Urothelium cell line (cell line): ENCODE results near the gene GABRB1.
A peak's percentile ranks its signal among the peaks of the same experiment; 100 is the strongest.

Source experiments
- DNase-seq: peaks from one replicate; pipeline ENCODE4 v3.0.0; 2011; ENCODE audit warnings: low spot score, mixed read lengths
- FAIRE-seq: peaks from 2 replicates; lab custom pipeline; 2011; peaks lifted over from hg19 to GRCh38; lab: Jason Lieb, UNC

The GABRB1 gene

DNA sequence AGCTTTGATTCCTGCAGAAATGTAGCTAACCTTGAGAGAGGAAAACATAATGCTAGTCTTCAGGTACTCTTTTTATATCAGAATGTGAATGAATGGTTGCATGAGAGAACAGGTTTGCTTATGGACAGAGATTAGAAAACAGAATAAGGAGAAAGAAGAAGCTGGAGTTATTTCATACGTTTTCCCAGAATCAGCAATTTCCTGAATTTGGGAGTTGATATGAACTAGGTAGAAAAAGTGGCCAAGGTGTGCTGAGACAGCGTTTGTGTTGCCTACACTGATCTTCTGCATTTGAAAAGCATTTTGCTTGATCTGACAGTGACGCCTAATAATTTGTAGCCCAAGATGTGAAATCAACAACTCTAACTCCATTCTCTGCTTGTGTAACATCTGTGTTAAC lies 12.5 kb downstream of the GABRB1 start:
- DNase-seq, result no peak
- FAIRE-seq, result no peak

DNA sequence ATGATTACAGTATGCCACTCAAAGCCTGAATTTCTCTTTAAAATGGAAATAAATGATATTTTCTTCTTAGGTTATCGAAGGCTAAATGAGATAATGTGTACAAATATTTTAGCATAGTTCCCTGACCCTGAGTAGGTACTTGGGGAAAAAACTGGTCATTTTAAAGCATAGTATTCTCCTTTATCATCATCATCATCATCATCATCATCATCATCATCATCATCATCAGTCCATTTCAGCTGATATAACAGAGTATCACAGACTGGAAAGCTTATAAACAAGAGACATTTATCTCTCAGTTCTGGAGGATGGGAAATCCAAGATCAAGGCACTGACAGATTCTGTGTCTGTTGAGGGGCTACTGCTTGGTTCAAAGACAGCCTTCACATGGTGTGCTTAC lies 13.9 kb downstream of the GABRB1 start:
- DNase-seq, result no peak
- FAIRE-seq, result no peak

DNA sequence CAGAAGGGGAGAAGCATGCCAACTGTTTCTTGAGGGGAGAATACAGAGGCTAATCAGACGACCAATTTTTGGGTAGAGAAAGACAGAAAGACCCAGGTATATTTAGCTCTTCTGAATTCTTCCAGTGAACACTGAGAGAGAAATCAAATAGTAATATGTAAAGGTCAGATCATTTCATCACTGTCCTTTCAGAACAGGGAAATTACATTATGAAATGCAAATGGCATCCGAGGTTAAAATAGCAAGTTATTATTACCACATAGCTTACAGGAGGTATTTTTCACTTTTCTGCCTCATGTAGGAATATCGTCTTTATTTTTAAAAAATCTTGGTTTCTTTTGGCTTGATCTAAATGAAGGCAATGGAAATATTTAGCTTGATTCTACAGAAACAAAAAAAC lies 18.0 kb downstream of the GABRB1 start:
- no peak for DNase-seq
- no peak for FAIRE-seq

DNA sequence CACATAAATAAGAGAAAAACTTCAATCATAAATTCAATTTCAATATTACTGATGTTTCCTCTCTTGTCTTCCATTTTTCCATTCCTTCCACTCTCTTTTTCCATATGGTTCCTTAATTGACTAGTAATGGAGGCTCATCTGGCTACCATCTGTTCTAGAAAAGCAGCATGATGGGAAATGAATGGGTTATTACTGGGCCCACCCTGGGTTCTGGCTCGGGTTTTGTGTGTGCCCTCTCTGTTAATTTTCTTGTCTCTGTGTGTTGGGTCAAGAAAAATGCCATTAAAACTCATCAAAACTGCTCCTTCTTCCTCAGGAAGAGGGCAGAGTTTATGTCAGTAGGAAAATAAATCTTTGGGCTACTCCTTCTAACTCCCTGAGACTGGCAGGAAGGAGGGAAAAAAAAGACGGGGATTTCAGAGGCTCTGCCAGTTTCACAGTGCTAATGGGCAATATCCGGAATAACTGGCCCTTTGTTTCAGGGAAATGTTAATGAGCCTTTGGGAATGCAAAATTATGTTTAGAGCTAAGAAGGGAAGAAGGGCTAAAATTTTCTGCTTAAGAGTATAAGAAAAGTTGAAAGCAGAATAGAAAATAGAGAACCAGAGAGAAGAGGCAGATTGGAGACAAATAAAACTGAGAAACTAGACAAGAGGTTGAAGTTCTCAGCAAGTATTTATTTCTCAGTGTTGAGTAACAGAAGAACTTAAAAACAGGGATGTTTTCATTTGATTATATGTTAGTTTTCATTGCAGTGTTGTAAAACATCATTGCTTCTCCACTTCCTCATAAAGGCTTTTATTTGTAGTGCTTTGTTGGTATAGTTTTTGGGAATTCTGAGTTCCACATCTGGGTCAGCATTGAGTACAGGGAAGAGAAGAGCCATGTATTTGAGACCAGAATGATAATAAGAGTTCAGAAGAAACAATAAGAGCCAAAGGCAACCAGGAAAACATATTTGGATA lies 19.7 kb downstream of the GABRB1 start:
- FAIRE-seq (no peak), DNase-seq (no peak)

DNA sequence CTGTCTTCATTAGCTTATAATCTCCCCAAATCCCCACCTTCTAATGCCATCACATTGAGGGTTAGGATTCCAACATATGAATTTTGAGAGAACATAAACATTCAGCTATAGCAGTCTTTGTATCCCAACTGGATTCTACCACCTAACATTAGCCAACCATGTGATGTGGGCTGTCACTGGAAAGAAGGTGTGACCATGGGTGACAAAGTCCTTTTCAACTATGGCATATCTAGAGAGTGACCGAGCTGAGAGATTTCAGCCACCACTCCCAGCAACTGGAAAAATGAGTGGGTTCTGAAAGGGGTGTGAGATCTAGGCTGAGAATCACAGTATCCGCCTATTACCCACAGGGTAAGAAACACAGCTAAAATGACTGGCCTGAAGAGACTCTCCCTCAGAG lies 22.1 kb downstream of the GABRB1 start:
- no peak for FAIRE-seq
- DNase-seq, result no peak

DNA sequence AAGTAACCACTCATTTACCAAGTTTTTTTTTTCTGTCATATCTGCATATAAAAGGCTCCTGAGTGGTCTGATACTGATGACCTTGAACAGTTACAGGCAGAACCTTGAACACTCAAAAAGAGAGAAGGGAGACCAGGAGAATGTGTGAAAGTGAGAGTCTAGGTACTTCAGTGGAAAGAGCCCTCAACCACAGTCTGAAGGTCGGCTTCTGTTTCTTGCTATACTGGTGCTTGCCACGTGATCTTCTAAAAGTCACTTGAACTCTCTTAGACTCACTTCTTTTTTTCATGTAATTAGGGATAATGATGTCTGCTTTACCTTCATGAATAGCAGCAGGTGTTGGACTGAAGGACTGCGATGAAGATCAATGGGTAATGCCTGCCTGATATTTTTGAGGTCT lies 22.8 kb downstream of the GABRB1 start:
- no peak for DNase-seq
- no peak for FAIRE-seq

DNA sequence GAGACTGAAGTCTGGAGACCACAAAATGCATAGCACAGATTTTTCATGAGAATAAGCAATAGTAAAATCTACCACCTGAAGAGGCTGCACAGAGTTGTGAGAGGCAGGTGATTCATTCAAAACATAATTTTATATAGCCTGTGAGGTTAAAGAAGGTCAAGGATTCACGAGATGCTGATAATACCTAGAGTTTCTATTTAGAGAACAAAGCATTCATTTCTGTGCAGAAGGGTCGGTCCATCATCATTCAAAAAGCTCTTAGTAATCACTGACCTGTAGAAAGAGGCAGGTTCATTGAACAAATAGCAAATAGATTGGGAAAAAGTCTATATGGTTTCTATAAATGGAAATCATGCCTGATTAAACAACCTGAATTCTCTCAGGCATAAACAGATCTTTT lies 26.6 kb downstream of the GABRB1 start:
- FAIRE-seq, result no peak
- no peak for DNase-seq

DNA sequence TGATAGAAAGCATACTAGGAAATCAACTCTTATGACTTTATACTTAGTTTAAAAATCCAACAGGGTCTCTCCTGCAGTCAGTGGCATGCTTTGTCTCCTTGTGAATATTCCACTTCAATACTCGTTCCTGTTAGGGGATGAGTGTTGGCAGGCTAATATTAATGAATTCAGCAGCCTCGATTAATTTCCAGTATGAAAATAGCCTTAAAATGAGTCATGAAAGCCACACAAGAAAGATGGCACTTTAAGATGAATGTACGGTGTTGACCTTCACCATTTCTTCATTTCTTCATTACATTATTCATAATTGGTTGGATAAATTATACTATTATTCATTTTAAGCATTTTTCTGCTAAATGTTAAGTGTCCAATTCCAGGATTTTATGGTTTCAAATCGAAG lies 29.2 kb downstream of the GABRB1 start:
- FAIRE-seq, result no peak
- DNase-seq, result no peak

DNA sequence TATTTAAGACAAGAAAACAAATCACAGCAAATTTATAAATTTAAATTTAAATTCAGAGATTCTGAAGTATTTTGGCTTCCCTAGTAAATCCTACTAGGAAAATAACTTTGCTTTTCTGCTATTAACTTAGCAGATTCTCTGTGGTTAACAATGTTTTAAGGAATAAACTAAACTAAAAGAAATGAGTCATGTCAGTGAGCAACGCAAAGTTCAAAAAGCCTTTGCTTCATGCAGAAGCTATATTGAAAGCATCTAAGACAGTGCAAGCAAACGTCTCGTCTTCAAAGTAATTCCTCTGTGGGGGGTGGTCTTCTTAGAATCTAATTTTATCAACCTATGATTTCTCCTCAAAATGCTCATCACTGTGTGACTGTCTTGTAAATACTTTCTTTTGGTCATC lies 30.1 kb downstream of the GABRB1 start:
- DNase-seq (no peak), FAIRE-seq (no peak)

DNA sequence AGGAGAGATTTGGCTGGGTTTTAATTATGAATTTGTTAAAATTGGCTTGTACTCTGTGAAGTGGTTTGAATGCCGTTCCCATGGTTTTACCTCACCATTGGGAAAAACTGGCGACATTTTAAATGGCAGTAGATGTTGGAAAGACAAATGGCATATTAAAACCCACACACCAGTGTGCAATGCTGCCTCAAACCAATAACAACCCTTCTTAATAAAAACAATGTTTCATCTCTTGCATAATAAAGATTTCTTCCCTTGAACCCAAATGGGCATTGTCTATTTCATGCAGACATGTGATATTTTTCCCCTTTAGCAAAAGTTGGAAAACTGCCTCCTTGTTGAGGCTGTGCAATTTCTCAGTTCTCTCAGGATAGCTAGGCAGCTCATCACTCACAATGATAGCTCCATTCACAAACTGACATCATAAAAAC lies 33.7 kb downstream of the GABRB1 start:
- FAIRE-seq, result no peak

DNA sequence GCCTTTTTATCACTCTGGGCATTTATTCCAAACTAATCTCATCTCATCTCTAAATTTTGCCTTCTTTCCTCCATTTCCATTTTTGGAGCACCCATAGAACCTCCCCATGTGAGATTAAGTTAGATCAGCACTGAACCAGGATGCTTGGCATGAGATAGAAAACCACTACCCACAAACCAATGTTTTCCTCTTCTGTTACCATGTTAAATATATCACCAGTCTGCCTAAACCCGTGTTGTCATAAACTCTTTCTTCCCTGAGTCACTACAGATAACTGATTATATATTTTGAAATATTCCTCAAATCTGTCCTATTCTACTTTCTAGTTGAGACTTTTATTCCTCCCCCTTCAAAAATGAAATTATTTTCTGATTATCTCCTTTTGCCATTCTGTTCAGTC lies 37.6 kb downstream of the GABRB1 start:
- DNase-seq (no peak), FAIRE-seq (no peak)

More for the DNA sequence above, 33.7 kb downstream of the GABRB1 start:
- no peak for DNase-seq

DNA sequence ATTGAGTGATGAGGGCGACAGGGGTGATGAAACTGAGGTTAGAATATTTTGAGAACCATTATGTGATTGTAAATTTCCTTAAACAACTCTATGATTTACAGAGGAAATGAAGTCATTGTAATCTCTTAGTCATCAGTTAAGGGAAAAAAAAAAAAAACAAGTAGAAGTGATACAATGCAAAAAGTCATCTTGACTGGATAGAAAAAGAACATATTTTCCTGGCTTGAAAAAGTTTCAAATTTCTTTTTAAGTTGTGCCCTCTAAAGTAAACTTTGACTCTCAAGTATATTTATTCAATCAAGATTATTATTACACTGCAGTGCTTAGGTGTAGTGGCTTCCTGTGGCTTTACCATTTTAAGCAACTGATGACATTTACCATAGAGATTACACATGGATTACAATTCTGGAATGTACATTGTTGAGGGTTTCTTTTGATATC lies 40.6 kb downstream of the GABRB1 start:
- FAIRE-seq (no peak), DNase-seq (peak; percentile 27)

DNA sequence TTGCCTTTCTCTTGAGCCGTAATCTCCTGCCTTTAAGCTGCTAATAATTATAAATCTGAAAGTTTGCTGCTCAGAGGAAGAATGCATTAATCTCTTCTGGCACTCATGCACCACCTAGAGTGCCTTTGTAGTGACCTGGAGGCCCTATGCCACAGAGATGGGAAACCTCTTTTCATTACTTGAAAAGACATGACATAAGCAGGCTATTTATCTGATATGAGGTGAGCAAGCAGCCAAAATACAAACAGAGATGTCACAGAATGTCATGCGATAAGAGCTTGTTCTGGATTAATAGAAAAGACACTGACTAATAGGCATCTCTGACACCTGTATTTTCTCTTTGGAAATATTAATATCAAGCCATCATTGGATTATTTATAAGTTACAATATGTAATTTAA lies 42.3 kb downstream of the GABRB1 start:
- no peak for DNase-seq
- no peak for FAIRE-seq

DNA sequence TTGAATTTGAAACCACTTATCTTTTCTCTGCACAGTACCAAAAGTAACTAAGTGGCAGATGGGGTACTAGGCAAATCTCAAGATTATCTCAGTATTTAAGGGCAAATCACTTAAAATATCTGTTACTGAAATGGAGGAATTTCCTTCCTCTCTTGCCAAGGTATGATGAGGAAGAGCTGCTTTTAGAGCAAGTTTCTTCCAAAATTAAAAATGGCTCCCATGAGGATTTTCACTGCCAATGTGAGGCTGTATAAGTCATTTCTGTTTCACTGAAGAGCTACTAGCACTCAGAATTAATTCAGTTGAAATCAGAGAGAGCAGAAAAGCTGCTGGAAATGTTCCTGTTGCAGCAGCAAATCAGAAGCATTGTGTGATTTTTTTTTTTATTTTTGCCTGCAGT lies 43.4 kb downstream of the GABRB1 start:
- no peak for FAIRE-seq
- no peak for DNase-seq

DNA sequence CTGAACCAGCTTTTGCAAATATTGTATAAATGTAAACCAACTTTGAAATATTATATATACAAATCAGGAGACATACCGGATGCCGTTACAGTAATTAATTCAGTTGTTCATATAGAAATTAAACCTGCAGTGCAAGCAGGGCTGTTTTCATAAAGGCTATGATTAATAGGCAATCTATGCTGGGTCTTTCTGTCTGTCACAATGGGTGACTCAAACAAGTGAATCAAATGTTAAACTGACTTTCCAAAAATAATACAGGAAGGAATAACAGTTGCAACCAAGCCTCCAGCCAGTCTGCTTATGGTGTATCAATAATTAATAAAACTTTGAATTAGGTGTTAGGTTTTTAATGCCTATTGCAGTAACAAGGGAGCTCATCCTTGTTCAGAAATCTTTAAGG lies 43.9 kb downstream of the GABRB1 start:
- FAIRE-seq, result no peak
- DNase-seq, result no peak

DNA sequence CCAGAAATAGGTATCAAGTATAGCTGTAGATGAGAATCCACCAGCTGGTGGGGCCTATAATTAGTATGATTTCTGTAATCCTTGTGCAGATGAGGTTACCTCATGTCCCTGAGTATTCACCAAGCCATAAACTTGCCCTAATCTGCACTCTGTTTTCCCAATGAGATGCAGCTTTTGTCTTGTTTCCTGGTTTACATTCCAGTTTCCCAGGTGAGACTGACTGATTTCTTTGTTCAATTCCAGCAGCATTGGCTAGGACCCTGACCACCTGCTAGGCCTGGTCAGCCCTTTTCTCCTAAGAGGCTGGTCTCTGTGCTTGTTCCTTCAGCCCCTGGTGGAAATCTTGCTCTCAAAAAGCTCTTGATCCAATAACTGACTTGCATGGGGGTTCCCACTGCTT lies 44.6 kb downstream of the GABRB1 start:
- DNase-seq (no peak), FAIRE-seq (no peak)

DNA sequence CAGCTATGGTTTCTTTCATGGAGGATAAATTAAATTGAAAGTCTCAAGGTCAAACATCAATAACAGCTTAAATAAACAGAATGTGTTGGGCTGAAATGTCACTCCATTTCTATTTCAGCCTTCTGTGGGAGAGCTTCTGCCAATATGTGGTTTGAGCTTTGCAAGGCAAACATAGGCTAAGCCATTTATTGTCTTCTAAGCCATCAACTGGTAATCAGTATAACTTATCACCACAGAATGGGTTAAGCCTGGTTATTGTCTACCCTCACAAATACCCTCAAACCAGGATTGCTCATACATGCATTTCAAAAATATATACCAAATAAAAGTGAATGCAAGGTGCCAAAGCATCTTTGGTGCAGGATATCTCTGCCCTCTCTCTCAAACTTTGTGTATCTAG lies 52.7 kb downstream of the GABRB1 start:
- FAIRE-seq, result no peak
- DNase-seq, result no peak

DNA sequence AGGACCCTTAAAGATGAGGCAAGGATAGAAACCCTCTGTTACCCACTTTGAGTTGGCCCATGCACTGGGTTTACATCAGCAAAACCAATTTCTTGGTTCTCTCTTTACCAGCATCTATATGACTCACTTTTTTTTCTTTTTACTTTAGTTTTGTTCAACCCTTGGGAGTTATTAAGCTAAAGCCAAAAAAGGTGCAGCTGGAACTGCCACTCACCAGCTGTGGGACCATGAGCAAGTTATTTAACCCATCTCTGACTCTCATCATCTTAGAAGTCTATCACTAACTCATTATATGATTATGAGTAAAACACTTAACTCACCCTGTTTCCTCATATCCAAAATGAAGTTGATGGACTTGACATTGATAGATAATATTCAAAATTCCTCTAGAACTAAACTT lies 53.4 kb downstream of the GABRB1 start:
- DNase-seq (no peak), FAIRE-seq (no peak)

DNA sequence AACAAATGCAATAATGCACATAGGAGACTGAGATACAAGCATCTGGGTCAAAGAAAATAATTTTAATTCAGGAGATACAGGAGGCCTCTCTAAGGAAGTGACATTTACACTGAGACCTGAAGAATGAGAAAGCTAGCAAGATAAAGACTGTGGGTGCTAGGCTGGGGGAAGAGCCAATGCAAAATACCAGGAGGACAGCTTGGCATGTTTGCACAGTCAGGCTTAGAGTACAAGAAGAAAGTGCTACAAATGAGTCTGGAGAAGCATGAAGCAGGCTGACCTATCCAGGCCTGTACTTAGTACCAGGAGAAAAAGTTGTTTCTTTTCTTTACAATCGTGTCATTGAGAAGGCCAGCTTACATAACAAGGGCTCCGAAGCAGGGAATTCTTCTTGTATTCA lies 56.9 kb downstream of the GABRB1 start:
- DNase-seq (no peak), FAIRE-seq (no peak)

DNA sequence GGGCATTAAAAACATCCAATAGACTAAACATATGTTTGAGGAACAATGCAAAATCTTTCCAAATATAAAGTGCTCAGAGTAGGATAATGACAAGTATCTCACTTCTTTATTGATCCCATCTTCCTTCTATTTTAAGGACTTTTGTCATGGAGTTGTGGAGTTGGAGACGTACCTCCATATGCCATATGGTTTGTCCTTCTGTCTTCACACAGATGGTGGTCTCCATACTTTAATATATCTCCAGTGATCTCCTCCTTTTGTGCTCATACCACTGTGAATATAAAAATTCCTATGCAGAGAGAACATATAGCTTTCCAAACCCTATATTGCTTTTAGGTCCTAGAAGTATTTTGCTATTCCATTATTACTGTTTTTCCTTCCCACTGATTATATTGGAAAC lies 64.5 kb downstream of the GABRB1 start:
- FAIRE-seq (no peak), DNase-seq (no peak)

DNA sequence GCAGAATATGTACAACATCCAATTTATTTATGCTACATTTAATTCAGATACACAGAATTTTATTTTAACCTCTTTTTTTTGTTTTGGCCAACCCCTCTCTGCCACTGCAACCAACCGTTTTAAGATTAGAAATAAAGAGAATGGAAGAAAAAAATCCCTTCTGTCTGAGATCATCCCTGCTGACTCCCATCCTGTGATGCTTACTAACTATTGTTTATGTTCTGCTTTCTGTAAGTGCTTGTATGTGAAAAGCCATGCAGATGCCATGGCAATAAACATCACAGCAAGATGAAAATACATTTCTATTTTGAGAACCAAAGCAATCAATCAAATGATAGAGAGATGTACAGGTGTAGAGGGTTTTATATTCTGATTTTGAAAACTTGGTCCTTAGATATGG lies 70.1 kb downstream of the GABRB1 start:
- FAIRE-seq (no peak), DNase-seq (no peak)

DNA sequence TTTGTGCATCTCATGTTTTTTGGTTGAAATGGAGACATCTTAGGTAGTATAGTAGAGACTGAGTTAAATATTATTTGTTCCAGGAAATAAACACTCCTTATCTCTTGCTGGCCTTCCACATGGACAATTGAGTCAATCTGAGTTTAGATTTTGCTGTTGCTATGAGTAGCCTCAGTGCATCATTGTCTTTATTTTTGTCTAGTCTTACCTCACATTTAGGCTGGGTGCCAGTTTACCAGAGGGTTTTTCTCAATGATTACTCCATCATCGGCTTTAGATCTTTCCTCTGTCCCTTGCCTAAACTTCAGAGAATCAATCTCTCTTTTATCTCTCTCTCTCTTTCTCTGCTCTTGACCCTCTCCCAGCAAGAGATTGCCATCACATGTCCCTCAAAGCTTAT lies 73.6 kb downstream of the GABRB1 start:
- no peak for FAIRE-seq
- no peak for DNase-seq

DNA sequence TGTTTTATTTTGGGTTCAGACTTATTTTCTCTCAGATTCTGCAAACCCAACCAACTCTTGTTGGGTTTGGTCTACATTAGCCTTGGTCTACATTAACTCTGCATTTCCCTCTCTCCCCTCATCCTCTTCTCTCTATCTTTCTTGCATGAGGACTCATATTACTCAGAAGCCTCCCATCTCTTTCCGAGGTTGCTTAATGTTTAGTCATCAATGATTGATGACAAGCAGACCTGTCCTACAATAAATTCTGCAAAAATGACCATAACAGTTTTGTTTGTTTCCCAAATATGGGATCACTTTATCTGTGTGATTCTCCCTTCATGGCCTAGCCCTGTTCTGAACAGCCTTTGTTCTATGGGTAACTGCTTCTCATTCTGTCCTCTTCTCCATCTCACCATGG lies 75.2 kb downstream of the GABRB1 start:
- FAIRE-seq (no peak), DNase-seq (no peak)
